Fibroblast of skin of left quadriceps (primary cell): ENCODE measurements around the gene POMC.
"Not testable (repeated sequence)": the region's sequence is repeated elsewhere in the genome, so short reads cannot be mapped to it uniquely, and the experiment has no call there.

ENCODE experiments used
- DNase-seq, 2 experiments: peaks; one replicate each; pipeline ENCODE4 v3.0.0-alpha.2; 2013; ENCODE audit warnings: low read depth in 2 of 2

POMC gene

GRCh38 chr2:25168256-25169072 is at the start of gene POMC:
Gene POMC (minus strand): TSS chr2:25168580. CDS start chr2:25164772, 3,808 bp downstream.
- no peak for DNase-seq

- no peak for DNase-seq
Observed at GRCh38 chr2:25218100-25218499, 49.7 kb upstream of the POMC start.

GRCh38 chr2:25215948-25216679 is 47.7 kb upstream of the POMC start:
- peak; percentile 59 to 63 for DNase-seq

GRCh38 chr2:25215232-25215631 is 46.9 kb upstream of the POMC start:
- no peak for DNase-seq

- DNase-seq: no peak
Observed at GRCh38 chr2:25213229-25213628, 44.8 kb upstream of the POMC start.

- DNase-seq: not testable (repeated sequence)
Observed at GRCh38 chr2:25210923-25211322, 42.5 kb upstream of the POMC start.

GRCh38 chr2:25207078-25207545 is 38.7 kb upstream of the POMC start:
- DNase-seq: no peak

- DNase-seq: no peak
Observed at GRCh38 chr2:25204190-25204838, 35.9 kb upstream of the POMC start.

- no peak for DNase-seq
Observed at GRCh38 chr2:25202275-25202674, 33.9 kb upstream of the POMC start.

GRCh38 chr2:25201794-25202193 is 33.4 kb upstream of the POMC start:
- DNase-seq: no peak

GRCh38 chr2:25201265-25201664 is 32.9 kb upstream of the POMC start:
- DNase-seq: no peak

- no peak for DNase-seq
Observed at GRCh38 chr2:25198576-25198975, 30.2 kb upstream of the POMC start.

GRCh38 chr2:25198209-25198525 is 29.8 kb upstream of the POMC start:
- no peak for DNase-seq

GRCh38 chr2:25197336-25198208 is 29.2 kb upstream of the POMC start:
- DNase-seq: no peak

- DNase-seq: no peak
Observed at GRCh38 chr2:25194576-25195122, 26.3 kb upstream of the POMC start.

- DNase-seq: no peak
Observed at GRCh38 chr2:25190536-25190935, 22.2 kb upstream of the POMC start.

GRCh38 chr2:25188405-25188804 is 20.0 kb upstream of the POMC start:
- DNase-seq: no peak

- no peak for DNase-seq
Observed at GRCh38 chr2:25187729-25188350, 19.5 kb upstream of the POMC start.

- no peak for DNase-seq
Observed at GRCh38 chr2:25184254-25184653, 15.9 kb upstream of the POMC start.

GRCh38 chr2:25178976-25179375 is 10.6 kb upstream of the POMC start:
- DNase-seq: no peak

GRCh38 chr2:25177211-25177611 is 8.8 kb upstream of the POMC start:
- no peak for DNase-seq
